Measurements from ENCODE around the gene KCNJ11.

KCNJ11 gene

DNA sequence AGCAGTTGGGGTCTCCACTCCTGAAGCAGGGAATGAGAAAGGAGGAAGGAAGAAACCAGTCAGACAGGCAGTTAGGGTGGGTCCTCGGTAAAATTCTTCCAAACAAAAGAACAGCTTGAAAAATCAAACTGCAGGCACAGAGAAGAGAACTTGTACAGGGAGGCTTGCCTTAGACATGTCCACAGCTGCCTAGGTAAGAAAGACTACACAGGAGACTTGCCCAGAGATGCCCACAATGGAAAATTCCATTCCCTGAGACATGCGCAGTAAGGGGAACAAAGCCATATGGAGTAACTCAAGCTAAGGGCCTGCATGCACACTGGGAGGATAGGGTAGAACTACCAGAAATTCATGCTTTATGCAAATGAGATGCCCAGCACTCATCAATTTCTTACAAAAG, 9.8 kb downstream of the KCNJ11 start:
- no peak for DNase-seq
- in situ Hi-C loops (cut with HindIII; ENCODE audit: low pct_ligation_motif_present, low sequenced_read_pairs), result no loop called here
- Histone ChIP-seq H3K27me3 (replicated peaks) (no peaks in the 10 kb centered on the region), H3K36me3 (replicated peaks) (peaks cover 8% of the 10 kb centered on the region), H3K27ac (no peak overlapping the region), H3K4me3 (ENCODE audit: low read depth, low read length) (no peak overlapping the region)
- no peak for TF ChIP-seq CTCF (IDR thresholded peaks at IDR 0.05; ENCODE audit: low read depth, low read length, missing control alignments)

DNA sequence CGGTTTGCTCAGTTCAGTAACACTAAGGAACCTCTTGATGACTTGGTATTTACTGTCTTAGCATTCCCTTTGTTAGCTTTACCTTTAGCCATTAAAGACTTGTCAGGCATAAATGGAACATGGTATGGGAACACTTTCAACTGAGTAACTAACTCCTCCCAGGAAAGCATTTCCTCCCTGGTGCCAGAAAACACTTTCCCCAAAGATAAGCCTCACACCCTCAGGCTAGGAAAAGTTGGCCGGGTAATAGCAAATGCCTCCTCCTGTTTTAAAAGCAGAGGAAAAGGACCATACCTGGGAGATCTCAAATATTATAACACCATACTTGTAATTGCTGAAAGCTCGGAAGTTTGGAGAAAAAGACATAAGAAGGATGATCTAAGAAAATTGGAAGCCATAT, 12.0 kb downstream of the KCNJ11 start:
- in situ Hi-C loops (cut with HindIII; ENCODE audit: low pct_ligation_motif_present, low sequenced_read_pairs), result no loop called here
- TF ChIP-seq CTCF (IDR thresholded peaks at IDR 0.05; ENCODE audit: low read depth, low read length, missing control alignments), result no peak
- Histone ChIP-seq H3K27ac (no peak overlapping the region), H3K27me3 (replicated peaks) (no peaks in the 10 kb centered on the region), H3K4me3 (ENCODE audit: low read depth, low read length) (no peak overlapping the region), H3K36me3 (replicated peaks) (peaks cover 28% of the 10 kb centered on the region)
- DNase-seq, result no peak

DNA sequence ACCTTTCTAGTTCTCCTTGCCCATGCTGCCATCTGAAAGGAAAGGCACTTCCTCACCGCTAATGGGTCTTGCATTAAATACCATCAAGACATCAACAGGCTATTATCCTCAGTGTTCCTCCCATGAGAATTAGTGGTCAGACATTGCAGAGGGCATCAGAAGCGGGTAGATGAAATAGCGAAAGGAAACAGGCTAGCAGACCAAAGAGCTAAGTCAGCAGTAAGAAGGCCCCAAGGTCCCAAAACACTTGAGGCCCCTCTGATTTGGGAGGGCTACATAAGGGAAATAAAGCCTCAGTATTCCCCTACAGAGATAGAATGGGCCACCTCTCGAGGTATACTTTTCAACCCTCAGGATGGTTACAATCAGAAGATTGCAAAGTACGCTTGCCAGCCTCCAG, 12.9 kb downstream of the KCNJ11 start:
- no peak for DNase-seq
- H3K4me3 ChIP-seq (ENCODE audit: low read depth, low read length), result no peak overlapping the region
- no peaks in the 10 kb centered on the region for H3K27me3 ChIP-seq (replicated peaks)
- no peak for TF ChIP-seq CTCF (IDR thresholded peaks at IDR 0.05; ENCODE audit: low read depth, low read length, missing control alignments)
- no peak overlapping the region for H3K27ac ChIP-seq
- peaks cover 35% of the 10 kb centered on the region for H3K36me3 ChIP-seq (replicated peaks)
- in situ Hi-C loops (cut with HindIII; ENCODE audit: low pct_ligation_motif_present, low sequenced_read_pairs), result no loop called here

DNA sequence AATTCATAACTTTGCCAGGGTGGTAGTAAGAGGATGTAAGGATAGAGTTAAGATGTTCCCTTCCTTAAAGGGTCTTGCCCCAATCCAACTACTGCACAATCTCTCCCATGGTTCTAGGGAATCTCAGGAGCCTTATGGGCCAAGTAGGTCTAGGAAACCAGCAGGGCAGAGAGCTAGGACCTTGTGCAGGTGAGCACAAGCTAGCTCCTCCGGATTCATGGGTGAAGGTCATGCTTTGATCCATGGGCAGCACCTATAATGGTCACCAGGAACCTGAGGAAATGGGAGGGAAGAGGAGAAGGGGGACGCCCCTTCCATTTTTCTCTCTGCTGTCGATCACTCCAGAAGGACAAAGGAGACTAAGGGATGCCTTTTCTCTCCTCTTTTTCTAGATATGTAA, 16.8 kb downstream of the KCNJ11 start:
- Histone ChIP-seq H3K27ac (no peak overlapping the region), H3K27me3 (replicated peaks) (no peaks in the 10 kb centered on the region), H3K4me3 (ENCODE audit: low read depth, low read length) (no peak overlapping the region), H3K36me3 (replicated peaks) (peaks cover 58% of the 10 kb centered on the region)
- no peak for DNase-seq
- in situ Hi-C loops (cut with HindIII; ENCODE audit: low pct_ligation_motif_present, low sequenced_read_pairs), result no loop called here
- no peak for TF ChIP-seq CTCF (IDR thresholded peaks at IDR 0.05; ENCODE audit: low read depth, low read length, missing control alignments)

GRCh38 chr11:17369684-17370243, 18.7 kb downstream of the KCNJ11 start:
- no peak for DNase-seq
- TF ChIP-seq CTCF (IDR thresholded peaks at IDR 0.05; ENCODE audit: low read depth, low read length, missing control alignments), result no peak
- H3K36me3 ChIP-seq (replicated peaks), result peaks cover 52% of the 10 kb centered on the region

DNA sequence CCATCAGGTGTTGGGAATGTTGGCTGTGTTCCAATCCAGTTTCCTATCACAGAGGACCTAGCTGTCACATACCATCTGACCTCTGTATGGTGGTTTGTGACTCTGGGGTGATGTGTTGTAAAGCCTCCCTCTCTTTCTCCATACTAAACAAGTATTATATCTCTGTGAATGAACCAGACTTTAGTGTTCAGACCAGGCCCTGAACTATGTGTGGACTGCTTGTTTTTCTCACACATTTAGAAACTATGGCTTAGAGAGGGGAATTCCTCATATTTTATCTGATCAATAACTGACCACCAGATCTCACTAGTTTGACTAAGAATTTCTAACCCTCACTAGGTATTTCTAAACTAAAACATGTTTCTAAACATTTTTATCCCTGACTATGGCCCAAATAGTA, 19.4 kb downstream of the KCNJ11 start:
- DNase-seq, result no peak
- Histone ChIP-seq H3K4me3 (ENCODE audit: low read depth, low read length) (no peak overlapping the region), H3K27me3 (replicated peaks) (no peaks in the 10 kb centered on the region), H3K36me3 (replicated peaks) (peaks cover 52% of the 10 kb centered on the region), H3K27ac (no peak overlapping the region)
- no peak for TF ChIP-seq CTCF (IDR thresholded peaks at IDR 0.05; ENCODE audit: low read depth, low read length, missing control alignments)
- in situ Hi-C loops (cut with HindIII; ENCODE audit: low pct_ligation_motif_present, low sequenced_read_pairs), result no loop called here

More at GRCh38 chr11:17369684-17370243, 18.7 kb downstream of the KCNJ11 start:
- H3K4me3 ChIP-seq (ENCODE audit: low read depth, low read length), result no peak overlapping the region
- no peak overlapping the region for H3K27ac ChIP-seq
- in situ Hi-C loops (cut with HindIII; ENCODE audit: low pct_ligation_motif_present, low sequenced_read_pairs), result no loop called here
- no peaks in the 10 kb centered on the region for H3K27me3 ChIP-seq (replicated peaks)

All from brain microvascular endothelial cell (primary cell).